A549 treated with AZD9567 at 1 μM for 4 hours (cell line): Measurements from ENCODE around the gene CAPN15. TPM values are rescaled to one million over a fixed set of nuclear protein-coding genes. Genes with fewer than 3 reads are reported as not detected.

Experiments used
- total RNA-seq: library from RNA; stranded (reverse); fragments of 200-300 nt; extraction: Qiagen RNA extraction; gene quantifications from 5 replicates; pipeline ENCODE4 v1.2.3, GENCODE V29; 2022; ENCODE audit not compliant: insufficient read depth

Gene CAPN15
- 45.6 to 75.6 TPM (median 71.1 TPM) in 5 replicates for total RNA-seq

DNA sequence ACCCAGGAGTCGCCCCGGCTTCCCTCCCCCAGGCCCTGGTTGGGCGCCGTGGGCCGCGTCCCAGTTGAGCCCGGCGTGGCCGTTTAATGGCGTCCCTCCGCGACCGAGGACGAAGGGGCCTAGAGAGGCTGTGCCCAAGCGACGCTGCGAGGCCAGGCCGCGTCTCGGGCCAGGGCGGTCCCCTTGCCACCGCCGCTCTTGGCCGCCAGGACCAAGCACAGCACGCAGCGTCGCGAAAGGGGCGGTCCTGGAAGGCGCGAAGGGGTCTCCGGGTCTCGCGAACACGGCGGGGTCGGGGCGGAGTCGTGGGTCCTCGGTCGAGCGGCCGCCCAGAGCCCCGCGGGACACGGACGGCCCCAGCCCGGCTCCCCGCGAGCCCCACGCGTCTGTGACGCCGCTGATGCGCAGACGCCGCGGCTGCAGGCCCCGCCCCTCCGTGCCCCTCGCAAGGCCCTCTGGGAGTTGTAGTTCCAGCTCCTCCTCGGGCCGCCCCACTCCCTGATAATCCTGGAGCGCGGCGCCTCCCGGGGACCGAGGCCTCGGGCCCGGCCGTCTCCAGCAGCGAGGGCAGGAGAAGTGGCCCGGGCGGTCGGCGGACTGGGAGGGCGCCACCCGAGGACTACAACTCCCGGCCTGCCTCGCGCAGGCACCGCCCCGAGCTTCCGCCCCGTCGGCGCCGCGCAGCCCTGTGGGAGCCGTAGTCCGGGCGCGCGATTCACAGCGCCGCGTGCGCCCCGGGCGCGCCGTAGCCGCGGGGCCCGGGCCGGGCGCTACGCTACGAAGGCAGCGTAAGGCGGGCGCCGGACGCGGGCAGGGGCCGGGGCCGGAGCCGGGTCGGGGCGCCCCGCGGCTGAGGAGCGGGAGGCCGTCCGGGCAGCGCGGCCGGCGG lies at the start of gene CAPN15:
Gene CAPN15 (plus strand): TSS at position 698 of the 889 bp plus-strand sequence. CDS start 19,127 bp downstream, outside the sequence.

GRCh38 chr16:560204-560700 lies 32.7 kb downstream of the CAPN15 start, which contains the start of gene PRR35:
TSS of gene PRR35 (plus strand) at chr16:560394. CDS start at chr16:563295, 2,901 bp downstream.

DNA sequence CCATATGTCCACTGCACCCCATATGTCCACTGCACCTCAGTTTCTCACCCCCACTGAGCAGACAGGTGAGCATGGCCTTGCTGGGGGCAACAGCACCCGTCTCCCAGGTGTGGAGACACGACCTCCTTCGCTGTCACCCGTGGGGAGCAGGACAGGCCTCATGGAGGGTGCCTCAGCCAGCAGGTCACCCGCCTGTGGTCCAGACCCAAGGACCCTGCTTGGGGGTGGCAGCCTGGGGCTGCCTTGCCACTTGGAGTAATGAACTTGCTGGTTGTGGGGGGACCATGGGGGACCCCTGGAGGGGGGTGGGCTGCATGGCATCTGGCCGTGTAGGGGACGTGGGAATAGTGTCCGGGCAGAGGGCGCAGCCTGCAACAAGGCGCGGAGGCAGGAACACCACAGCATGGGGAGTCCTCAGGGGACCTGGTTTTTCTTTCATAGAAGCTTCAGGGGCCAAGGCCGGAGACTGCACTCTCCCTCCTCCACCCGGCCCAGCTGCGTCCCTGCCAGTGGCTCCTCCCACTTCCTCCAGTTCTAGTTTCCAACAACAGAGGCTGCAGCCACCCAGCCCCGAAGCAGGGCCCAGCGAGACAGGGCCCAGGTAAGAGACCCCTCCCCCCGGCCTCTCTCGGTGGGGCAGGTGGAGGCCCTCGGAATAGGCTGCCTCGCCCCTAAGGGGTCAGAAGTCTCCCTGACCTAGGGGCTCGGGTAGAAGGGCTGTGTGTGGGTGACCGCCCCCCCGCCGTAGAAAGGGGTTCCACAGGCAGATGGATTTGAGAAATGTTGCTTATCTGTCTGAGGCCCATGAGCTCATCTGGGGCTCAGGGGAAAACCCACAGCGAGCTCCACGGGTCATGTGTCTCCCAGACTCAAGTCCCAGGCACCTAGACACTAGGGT lies 39.2 kb downstream of the CAPN15 start, which contains the start of gene NHLRC4:
Gene NHLRC4 (plus strand): TSS at position 531 of the 898 bp plus-strand sequence. CDS start 1,043 bp downstream, outside the sequence.

GRCh38 chr16:569445-570254 lies 42.1 kb downstream of the CAPN15 start, which contains the start of gene PIGQ:
TSS of gene PIGQ (plus strand) at chr16:569968. CDS start at chr16:574075, 4,107 bp downstream.

DNA sequence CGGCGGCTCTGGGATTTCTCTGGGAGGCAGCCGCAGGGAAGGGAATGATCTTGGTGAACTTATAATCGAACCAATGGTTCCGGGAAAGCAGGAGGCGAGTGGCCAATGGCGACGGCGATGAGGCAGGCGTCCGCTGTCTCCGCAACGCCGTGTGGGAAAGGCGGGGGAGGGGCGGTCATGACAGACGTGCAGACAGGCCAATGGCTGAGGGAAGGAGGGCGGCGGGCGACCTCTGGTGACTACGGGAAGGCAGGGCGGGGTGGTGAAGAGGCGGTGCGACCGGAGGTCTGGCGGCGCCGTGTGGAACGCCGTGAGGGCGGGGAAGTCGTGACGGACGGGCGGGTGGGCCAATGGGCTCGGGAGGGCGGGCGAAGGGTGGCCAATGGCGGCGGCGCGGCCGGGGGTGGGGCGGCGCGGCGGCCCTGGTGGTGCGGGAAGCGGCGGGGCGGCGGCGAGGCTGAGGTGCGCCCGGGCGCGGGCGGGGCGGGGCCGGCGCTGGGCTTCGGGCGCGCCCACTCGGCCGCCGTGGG lies 62.2 kb downstream of the CAPN15 start, which contains the start of gene RAB40C:
Gene RAB40C (plus strand): TSS at position 409 of the 530 bp plus-strand sequence. CDS start 226 bp downstream, outside the sequence.

Other genes with a start within 250 kb of the CAPN15 start
- 2.9 to 3.7 TPM (median 3.0 TPM) in 5 replicates for gene ARHGDIG, start 247.1 kb upstream of the CAPN15 start, total RNA-seq
- gene PDIA2, start 244.5 kb upstream of the CAPN15 start, total RNA-seq, result 0.16 to 0.67 TPM (median 0.29 TPM) in 4 of 5 replicates, not detected in the other
- 21.4 to 36.9 TPM (median 34.6 TPM) in 5 replicates for gene AXIN1, start 175.0 kb upstream of the CAPN15 start, total RNA-seq
- 112 to 128 TPM (median 125 TPM) in 5 replicates for gene MRPL28, start 157.2 kb upstream of the CAPN15 start, total RNA-seq
- 36.0 to 40.7 TPM (median 37.3 TPM) in 5 replicates for gene PGAP6, start 145.7 kb upstream of the CAPN15 start, total RNA-seq
- gene NME4, start 130.5 kb upstream of the CAPN15 start, total RNA-seq, result 326 to 424 TPM (median 419 TPM) in 5 replicates
- 22.9 to 32.3 TPM (median 31.6 TPM) in 5 replicates for gene DECR2, start 125.8 kb upstream of the CAPN15 start, total RNA-seq
- 23.5 to 29.0 TPM (median 27.5 TPM) in 5 replicates for gene RAB11FIP3, start 102.1 kb upstream of the CAPN15 start, total RNA-seq
- gene PRR35, start 32.7 kb downstream of the CAPN15 start, total RNA-seq, result 0.05 to 0.19 TPM (median 0.08 TPM) in 4 of 5 replicates, not detected in the other
- gene NHLRC4, start 39.3 kb downstream of the CAPN15 start, total RNA-seq, result 0.14 to 0.24 TPM (median 0.21 TPM) in 4 of 5 replicates, not detected in the other
- 41.9 to 44.5 TPM (median 42.8 TPM) in 5 replicates for gene PIGQ, start 42.3 kb downstream of the CAPN15 start, total RNA-seq
- 16.5 to 21.1 TPM (median 20.7 TPM) in 5 replicates for gene RAB40C, start 62.4 kb downstream of the CAPN15 start, total RNA-seq
- gene WFIKKN1, start 103.3 kb downstream of the CAPN15 start, total RNA-seq, result 0.21 to 0.26 TPM (median 0.23 TPM) in 4 of 5 replicates, not detected in the other
- 77.8 to 140 TPM (median 136 TPM) in 5 replicates for gene METTL26, start 108.6 kb downstream of the CAPN15 start, total RNA-seq
- gene MCRIP2, start 114.1 kb downstream of the CAPN15 start, total RNA-seq, result 21.4 to 47.7 TPM (median 40.9 TPM) in 5 replicates
- 29.1 to 35.6 TPM (median 31.4 TPM) in 5 replicates for gene WDR90, start 121.7 kb downstream of the CAPN15 start, total RNA-seq
- 60.5 to 110 TPM (median 103 TPM) in 5 replicates for gene RHOT2, start 140.4 kb downstream of the CAPN15 start, total RNA-seq
- 1.5 to 2.0 TPM (median 1.6 TPM) in 4 of 5 replicates, not detected in the other for gene RHBDL1, start 148.0 kb downstream of the CAPN15 start, total RNA-seq
- 77.5 to 143 TPM (median 137 TPM) in 5 replicates for gene STUB1, start 152.7 kb downstream of the CAPN15 start, total RNA-seq
- 56.9 to 81.0 TPM (median 77.8 TPM) in 5 replicates for gene JMJD8, start 156.6 kb downstream of the CAPN15 start, total RNA-seq
- gene WDR24, start 162.7 kb downstream of the CAPN15 start, total RNA-seq, result 4.2 to 6.2 TPM (median 5.9 TPM) in 5 replicates
- 6.3 to 9.6 TPM (median 7.2 TPM) in 5 replicates for gene FBXL16, start 178.1 kb downstream of the CAPN15 start, total RNA-seq
- 71.0 to 213 TPM (median 211 TPM) in 5 replicates for gene METRN, start 187.4 kb downstream of the CAPN15 start, total RNA-seq
- gene ANTKMT, start 193.4 kb downstream of the CAPN15 start, total RNA-seq, result 43.2 to 64.4 TPM (median 63.4 TPM) in 5 replicates
- gene CCDC78, start 198.7 kb downstream of the CAPN15 start, total RNA-seq, result 3.1 to 6.8 TPM (median 4.9 TPM) in 5 replicates
- 4.1 to 22.8 TPM (median 20.5 TPM) in 5 replicates for gene HAGHL, start 199.4 kb downstream of the CAPN15 start, total RNA-seq
- gene CIAO3, start 213.3 kb downstream of the CAPN15 start, total RNA-seq, result 21.6 to 27.5 TPM (median 25.4 TPM) in 5 replicates
- 1.6 to 2.8 TPM (median 2.2 TPM) in 5 replicates for gene MSLN, start 233.0 kb downstream of the CAPN15 start, total RNA-seq